KG1 (cell line): ENCODE results near the gene NAP1L4.
"Not testable (repeated sequence)": the region's sequence is repeated elsewhere in the genome, so short reads cannot be mapped to it uniquely, and the experiment has no call there.

Experiments
- DNase-seq: peaks from one replicate; lab custom pipeline; 2025; lab: John Stamatoyannopoulos, UW

Gene NAP1L4

DNA sequence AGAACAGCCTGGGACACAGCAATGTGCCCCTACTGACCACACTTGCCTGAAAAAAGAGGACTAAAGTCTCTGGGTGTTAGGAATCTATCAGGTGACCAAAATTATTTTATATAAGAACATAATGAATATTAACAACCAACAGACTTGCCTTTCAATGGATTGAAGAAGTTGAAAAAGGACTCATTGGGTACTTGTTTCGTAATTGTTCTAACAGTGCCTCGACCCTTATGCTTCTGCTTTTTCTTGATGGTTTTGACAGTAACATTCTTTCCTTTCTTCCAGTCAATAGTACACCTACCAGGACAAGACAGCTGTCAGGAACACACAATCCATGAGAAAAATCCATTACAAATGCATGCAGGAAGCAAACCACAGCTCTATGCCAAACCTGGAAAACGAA, 33.9 kb downstream of the NAP1L4 start:
- no peak for DNase-seq

DNA sequence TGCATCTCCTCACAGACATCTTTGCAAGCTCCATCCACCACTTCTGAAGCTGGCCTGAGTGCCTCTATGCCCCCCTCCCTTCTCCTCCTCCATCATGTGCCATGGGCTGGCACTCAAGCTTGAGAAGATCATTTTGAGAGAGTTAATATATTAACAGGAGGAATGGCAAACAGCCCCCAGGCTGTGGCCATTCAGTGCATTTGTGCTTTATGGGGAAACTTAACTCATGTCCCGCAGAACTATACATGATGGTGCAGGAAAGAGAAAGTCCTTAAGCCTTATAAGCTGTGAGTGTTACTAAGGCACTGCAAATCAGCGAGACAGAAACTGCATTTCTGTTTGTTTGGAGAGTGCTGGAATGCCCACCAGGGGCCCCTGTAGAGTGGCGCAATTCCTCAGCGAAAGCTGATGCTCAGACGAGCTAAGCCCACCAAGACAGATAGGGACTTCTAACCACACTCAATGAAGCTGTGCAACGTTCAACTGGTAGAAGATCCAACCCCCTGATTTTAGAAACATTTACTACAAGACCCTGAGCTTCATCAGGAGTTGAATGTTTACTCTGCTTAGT, 36.1 kb downstream of the NAP1L4 start:
- DNase-seq: no peak

DNA sequence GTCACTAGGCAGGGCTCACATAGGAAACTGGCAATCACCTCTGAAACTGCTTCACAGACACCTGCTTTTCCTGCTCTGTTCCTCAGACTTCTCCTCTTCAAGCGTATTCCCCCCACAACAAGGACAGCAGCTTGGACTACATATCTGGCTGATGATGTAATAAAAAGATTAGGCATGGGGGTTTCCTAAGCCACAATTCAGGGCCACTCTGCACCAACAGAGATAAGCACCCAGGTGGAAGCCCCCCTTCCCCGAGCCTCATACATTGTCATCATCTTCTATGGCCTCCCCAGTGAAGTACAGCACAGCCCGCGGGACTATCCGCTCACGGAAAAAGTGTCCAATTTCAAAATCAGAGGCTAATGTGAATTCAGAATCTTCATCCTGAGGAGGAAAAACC, 37.9 kb downstream of the NAP1L4 start:
- no peak for DNase-seq

DNA sequence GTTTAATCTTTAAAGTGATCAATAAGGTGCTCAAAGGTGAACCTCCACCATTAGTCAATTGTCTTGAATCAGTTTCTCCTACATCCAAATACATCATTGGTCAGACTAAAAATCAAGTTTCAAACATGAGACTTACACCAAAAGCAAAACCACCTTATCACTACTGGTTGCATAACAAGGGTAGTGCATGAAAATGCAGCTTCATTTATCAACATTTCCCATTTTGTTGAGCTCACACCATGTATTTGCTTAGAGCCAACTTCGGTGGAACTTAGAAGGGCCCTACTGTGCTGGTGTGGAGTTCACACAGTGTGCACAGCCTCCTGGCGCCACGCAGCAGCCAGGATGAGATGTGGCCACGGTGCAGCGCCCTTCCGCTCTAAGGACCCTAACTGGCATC, 39.8 kb downstream of the NAP1L4 start:
- DNase-seq: no peak

DNA sequence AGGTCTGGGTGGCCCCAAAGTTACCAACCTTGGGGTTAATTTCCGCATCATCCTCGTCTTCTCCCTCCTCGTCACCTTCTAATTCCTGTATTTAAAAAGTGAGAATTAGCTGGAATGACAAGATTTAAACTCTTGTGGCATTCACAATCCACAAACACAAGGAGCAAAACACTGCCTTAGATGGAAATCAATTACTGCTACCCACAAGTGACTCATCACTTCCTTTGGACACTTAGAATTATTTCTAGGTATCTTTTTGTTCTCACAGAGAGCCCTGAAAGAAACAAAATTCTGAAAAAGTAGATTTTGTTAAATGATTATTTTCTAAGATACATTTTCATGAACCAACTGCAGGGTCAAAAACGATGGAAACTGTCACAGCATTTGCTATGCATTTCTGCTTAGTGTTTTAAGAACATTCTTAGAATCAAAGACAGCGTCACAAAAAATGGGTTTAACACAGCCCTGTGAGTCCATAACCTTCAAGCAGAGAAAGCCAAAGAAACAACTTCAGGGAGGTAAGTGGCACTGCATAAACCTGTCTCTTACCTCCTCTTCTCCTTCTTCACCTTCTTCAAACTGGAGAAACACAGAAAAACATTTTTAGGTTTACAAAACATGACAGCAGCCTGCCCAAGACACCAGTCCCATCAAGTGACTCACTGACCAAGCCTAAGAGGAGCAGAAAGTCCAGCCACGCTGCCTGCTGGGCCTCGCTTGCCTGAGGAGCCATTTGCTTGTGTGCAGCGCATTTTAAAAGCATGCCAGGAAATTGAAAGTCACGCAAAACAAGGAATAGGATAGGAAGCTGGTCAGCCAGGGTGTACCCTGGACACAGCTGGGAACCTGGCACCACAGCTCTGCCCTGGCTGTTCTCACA, 40.7 kb downstream of the NAP1L4 start:
- DNase-seq: no peak

DNA sequence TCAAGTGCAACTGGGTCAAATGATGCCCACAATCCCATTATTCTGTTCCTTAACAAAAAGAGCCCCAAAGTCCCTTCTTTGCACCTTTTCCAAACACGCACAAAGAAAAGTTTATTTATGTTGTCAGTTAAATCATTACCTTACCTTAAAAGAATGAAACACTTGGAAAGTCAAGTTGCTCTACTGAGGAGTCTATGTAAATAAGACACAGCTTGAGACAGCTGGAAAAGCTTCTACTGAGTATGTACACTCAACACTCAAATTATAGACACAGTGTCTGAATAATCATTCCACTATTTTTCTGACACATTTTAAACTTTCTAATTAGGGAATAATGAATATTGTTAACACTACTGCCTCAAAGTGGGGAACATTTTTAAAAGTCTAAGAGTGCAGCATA, 41.3 kb downstream of the NAP1L4 start:
- DNase-seq: no peak

DNA sequence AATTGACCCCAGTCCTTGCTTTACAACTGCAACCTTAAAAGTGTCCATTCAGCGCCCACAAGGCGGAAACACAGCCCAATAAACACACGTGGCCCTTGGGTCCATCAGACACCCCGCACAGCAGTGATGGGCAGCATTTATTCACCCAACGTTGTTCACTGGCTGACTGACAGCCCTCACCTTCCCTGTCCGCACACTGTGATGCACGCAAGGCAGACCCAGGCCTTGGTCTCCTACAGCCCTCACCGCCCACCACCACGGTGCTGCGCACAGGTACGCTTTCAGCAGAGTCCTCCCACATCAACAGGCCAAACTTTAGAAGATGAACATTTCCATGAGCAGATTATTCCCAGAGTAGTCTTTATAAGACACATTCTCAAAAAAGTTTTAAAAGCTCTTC, 42.2 kb downstream of the NAP1L4 start:
- no peak for DNase-seq

DNA sequence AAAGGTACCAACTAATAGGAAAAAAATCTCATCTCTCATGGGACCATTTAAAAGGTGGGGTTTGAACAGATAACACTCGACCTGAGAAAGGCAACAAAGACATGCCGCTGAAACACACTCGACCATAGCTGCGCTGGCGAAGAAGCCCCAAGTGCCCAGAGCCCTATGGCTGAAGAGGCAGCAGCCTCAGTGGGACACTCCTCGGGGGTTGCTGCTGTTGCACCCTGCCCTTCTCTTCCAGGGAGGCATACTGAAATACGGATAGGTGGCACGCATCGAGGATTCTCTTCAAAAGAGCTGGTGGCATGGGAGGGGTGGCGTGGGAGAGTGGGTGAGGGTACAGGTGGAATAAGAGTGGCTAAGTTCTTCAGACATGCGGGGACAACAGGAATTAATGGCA, 44.4 kb downstream of the NAP1L4 start:
- no peak for DNase-seq

DNA sequence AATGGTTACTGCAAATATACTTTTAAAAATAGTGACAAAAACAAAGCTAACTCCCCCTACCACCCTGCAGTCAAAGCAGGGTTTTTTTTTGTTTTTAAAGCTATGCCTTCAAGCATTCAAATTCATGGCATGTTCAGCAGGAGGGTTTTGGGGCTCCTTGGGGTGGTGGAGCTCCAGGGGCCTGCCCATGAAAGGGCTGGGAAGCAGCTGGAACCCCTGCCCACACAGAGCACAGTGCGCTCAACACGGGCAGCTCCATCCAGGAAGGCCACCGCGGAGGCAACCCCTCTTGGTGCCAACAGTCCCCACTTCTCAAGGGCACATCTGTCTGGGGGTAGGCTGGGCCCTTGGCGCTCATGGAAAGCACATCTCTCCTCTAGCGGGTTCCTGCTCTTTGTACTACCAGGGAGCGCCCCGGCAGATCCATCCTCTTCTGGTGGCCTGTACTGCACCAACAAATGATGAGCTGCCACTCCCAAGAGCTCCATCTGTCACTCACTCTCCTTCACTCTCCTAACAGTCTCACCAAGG, 46.3 kb downstream of the NAP1L4 start:
- no peak for DNase-seq

DNA sequence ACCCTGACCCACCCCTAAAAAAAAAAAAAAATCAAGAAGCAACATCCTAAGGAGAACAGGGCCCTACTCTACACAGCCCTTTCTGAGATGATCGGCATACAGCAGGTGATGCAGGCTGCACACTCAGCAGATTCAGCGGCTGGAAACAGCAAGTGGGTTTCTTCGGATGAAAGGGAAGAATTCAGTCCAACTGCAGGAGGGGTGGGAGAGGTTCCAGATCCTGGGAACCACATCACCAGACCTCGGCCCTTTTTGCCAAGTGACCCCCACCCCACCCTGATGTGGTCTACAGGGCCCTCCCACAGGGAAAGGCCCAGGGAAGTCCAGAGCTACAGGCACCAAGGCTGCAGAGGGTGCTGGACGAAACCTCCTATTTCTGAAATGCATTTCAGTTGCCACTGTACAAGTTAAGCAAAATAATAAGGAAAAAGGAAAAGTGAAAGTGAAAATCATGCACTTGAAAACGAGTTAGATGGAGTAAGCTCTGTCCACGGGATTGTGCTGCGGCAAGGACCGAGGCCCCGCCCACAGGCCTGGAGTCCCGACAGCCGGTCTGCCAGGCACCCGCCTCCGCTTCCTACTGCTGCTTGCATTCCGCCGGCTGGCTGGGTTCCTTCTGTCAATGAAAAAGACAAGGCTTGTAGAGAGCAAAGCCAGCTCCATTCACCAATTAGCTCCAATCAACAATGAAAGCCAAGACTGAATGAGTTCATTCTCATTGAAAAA, 46.9 kb downstream of the NAP1L4 start:
- no peak for DNase-seq

DNA sequence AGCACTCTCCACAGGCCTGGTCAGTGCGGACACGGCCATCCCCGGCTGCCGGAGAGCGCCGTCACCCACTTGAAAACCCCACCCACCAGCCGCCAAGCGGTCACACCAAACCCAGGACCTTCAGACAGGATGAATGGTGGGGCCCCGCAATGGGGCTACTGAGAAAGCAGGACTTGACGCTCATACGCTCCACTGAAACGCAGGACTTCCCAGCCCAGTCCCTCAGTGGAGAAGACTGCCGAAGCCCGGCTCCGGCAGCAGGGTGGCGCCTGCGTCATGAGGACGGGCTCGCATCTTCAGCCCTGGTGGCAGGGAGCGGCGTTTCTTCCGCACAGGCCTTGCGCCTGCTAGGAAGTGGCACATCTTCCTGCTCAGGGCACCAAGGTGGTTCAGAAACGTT, 47.6 kb downstream of the NAP1L4 start:
- no peak for DNase-seq

DNA sequence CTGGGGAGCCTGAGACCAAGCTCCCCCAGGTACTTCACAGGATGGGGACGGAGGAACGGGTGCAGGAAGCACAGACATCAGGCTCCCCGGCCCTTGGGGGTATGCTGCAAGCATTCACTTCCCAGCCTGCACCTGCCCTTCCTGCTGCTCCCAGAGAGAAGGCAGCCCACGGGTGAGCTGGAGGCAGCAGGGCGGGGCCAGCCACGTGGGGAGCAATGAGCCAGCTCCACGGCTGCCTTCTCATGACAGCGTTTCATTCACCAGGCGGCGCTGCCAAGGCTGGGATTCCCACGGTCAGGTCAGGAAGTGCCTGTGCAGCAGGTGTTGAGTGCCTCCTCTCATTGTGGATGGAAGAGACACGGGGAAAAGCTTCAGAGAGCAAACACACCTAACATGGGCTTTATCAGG, 48.4 kb downstream of the NAP1L4 start:
- DNase-seq: no peak

DNA sequence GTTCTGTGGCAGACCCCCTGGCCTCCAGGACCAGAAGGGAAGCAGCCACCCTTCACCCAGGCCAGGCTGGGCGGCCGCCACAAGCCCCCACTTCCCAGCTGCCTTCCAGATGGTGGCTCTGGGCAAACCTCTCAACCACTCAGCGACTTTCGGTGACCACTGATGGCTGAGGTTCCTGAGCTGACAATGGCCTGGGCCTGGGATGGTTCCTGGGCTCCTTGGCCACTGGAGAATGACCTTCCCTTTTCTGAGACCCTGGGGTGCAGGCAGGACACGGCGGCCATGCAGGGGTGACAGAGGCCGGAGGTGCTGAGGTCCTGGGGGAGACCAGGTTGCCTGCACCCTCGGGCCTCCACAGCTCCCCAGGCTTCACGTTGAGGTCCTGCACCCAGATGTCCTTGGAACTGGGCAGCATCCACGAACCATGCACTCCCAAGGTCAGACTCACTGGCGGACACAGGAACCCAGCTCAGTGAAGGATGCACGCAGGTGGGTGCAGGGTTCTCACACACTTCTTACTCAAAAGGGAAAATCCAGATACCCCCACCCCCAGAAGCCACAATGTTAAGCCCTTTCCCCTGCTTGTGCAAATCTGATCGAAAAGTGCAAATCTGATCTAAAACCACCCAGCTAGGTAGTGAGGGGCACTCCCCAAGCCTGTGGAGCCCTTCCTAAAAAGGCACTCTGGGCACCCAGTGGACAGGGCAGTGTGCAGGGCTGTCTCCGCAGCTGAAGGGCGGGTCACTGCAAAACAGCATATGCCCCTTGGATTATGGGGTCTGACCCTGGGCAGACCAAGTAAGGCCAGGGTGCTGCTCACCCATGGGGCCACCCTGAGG, 49.0 kb downstream of the NAP1L4 start:
- DNase-seq: no peak

DNA sequence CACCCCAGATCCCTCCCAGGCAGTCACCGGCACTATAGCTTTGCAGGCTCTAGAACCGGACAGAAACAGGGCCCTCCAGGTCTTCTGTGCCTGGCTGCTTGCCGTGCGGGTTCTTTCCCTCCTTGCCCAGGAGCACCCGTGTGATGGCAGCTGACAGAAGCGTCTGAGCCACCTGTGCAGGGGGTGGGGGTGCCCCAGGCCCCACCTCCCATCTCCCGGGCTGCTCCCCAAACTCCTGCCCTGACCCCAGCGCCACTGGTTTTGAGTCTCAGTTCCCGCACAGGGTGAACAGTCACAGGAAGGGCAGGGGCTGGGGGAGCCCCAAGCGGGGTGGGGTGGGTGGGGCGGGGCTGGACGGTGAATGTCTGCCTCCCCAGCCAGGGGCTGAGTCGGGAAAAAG, 49.7 kb downstream of the NAP1L4 start:
- DNase-seq: no peak

DNA sequence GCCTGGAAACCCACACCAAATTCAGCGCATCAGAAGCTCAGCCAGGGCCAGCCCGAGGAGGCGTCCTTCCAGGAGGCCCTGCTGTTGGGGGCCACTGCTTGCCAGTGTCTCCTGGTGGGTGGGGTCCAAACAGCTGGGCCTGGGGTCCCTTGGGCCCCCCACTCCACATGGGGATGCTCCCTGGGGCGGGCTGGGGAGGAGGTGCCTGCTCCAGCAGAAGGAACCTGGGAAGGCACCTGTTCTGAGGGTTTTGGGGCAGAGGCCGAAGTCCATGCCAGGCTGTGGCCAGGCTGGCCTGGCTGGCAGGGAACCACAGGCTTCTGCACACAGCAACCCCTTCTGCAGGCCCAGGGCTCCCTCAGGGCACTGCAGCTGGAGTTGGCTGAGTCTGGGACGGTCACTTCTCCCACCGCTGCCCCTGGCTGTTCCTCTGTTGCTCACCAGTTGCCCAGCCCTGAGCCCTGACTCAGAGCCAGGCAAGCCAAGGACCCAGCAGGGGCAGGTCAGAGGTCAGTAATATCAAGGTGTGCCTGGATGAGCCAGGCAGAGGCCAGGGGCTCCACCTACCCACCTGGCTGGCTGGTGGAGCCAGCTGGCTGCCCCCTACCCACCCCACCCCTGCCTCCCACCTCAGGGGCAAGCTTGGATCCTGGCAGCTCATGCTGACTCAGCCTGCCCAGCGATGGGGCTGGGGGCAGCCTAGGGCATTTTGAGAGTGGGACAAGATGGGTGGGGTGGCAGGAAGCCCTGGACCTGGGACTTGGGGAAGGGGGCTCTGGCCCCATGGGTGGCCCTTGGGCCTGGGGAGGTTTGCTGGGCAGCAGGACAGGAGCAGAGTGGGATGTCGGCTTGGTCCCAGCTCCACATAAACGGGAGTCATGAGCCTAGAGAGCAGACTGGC, 51.0 kb downstream of the NAP1L4 start:
- DNase-seq: no peak

DNA sequence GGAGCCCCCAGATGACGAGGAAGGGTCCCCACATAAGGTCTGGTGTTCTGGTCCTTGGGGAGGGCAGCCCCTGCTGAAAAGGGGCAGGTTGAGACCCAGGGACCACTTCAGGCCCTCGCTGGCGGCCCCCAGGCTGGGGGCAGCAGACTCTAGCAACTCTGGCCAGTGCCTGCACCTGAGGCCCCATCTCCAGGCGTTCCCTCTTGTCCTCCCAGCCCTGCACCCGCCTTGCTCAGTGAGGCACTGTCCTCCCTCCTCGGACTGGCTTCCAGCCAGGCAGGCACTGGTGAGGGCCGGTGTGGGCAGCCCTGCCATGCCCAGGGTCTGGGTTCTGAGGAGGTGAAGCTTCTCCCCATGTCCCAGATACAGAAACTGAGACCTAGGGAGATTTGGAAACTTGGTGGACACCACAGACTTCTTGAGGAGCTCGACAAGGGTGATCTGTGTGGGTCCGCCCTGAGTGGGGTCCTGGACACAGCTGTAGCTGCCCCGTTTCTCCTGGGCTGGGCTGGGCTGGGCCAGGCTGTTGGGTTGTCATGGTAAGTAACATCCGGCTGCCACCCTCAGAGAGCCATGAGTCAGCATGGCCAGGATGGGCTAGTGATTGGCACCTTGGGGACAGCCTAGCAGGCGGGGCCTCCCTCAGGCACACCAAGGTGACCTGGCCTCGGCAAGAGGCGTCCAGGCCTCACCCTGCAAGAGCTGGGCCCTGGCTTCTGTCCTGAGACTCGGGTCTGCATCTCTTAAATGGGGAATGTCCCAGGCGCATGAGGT, 51.8 kb downstream of the NAP1L4 start:
- no peak for DNase-seq

DNA sequence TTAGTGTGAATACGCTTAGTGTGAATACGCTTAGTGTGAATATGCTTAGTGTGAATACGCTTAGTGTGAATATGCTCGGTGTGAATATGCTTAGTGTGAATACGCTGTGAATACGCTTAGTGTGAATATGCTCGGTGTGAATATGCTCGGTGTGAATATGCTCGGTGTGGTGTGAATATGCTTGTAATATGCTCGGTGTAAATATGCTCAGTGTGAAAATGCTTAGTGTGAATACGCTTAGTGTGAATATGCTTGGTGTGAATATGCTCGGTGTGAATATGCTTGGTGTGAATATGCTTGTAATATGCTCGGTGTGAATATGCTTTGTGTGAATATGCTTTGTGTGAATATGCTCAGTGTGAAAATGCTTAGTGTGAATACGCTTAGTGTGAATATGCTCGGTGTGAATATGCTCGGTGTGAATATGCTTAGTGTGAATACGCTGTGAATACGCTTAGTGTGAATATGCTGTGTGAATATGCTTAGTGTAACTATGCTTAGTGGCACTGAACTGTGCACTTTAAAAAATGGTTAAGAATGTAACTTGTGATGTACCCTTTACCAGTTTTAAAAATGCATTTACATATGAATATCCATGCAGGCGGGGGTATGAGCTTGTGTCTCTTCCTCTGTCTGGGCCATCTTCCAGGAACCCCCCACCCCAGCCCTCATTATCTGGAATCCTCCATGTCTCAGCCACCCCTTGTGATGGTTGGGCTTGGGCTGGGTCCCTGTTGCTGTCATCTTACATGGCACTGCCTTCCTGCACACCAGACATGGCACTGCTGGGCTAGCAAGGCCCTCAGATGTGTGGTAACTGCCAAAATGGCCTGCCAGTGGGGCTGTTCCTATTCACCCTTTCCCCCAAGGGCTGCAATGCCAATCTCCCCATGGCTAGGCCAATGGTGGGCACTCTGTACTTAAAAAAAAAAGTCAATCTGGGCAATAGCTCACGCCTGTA, 53.4 kb downstream of the NAP1L4 start:
- DNase-seq: not testable (repeated sequence)

DNA sequence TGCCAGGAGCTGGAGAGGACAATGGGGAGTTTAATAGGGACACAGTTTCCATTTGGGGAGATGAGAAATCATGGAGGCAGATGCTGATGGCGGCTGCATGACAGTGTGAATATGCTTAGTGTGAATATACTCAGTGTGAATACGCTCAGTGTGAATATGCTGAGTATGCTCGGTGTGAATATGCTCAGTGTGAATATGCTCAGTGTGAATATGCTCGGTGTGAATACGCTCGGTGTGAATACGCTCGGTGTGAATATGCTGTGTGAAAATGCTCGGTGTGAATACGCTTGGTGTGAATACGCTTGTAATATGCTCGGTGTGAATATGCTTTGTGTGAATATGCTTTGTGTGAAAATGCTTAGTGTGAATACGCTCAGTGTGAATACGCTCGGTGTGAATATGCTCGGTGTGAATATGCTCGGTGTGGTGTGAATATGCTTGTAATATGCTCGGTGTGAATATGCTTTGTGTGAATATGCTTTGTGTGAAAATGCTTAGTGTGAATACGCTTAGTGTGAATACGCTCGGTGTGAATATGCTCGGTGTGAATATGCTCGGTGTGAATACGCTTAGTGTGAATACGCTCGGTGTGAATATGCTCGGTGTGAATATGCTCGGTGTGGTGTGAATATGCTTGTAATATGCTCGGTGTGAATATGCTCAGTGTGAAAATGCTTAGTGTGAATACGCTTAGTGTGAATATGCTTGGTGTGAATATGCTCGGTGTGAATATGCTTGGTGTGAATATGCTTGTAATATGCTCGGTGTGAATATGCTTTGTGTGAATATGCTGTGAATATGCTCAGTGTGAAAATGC, 54.3 kb downstream of the NAP1L4 start:
- DNase-seq: not testable (repeated sequence)
